IMR-90 (cell line): ENCODE measurements around the gene AFF2.

ENCODE experiments used
- BHLHE40 ChIP-seq: fragments of 150-350 bp; IDR thresholded peaks from 2 replicates; pipeline ENCODE4 v1.6.1; 2016; ENCODE audit warnings: mild to moderate bottlenecking, low read depth, low read length
- ELK1 ChIP-seq: fragments of 150-350 bp; IDR thresholded peaks from 2 replicates; pipeline ENCODE4 v1.6.1; 2016; ENCODE audit warnings: low read depth, mild to moderate bottlenecking, low read length, moderate library complexity, borderline replicate concordance
- FOS ChIP-seq: fragments of 150-350 bp; IDR thresholded peaks from 2 replicates; pipeline ENCODE4 v1.6.1; 2016; ENCODE audit warnings: low read depth, low read length
- MAFK ChIP-seq: IDR thresholded peaks from 2 replicates; pipeline ENCODE4 v1.6.1; 2012; ENCODE audit warnings: low read depth, low read length, improper control_type of control experiment
- MAZ ChIP-seq: IDR thresholded peaks from 2 replicates; pipeline ENCODE4 v1.6.1; 2012; ENCODE audit warnings: low read depth, mild to moderate bottlenecking, low read length, improper control_type of control experiment, moderate library complexity, borderline replicate concordance
- NFE2L2 ChIP-seq: fragments of 150-350 bp; IDR thresholded peaks from 2 replicates; pipeline ENCODE4 v1.6.1; 2016; ENCODE audit warnings: low read depth, mild to moderate bottlenecking, low read length
- POLR2A ChIP-seq: IDR thresholded peaks from 2 replicates; pipeline ENCODE4 v1.6.1; 2012; ENCODE audit warnings: mild to moderate bottlenecking, low read depth, low read length
- RCOR1 ChIP-seq: IDR thresholded peaks from 2 replicates; pipeline ENCODE4 v1.6.1; 2012; ENCODE audit warnings: mild to moderate bottlenecking, low read length, improper control_type of control experiment; ENCODE audit not compliant: insufficient replicate concordance
- RFX5 ChIP-seq: IDR thresholded peaks from 2 replicates; pipeline ENCODE4 v1.8.0; 2012; ENCODE audit warnings: low read depth, mild to moderate bottlenecking, low read length, moderate library complexity
- USF2 ChIP-seq: fragments of 150-350 bp; IDR thresholded peaks from 2 replicates; pipeline ENCODE4 v1.6.1; 2017; ENCODE audit warnings: mild to moderate bottlenecking, antibody characterized with exemption, low read length, low read depth
- TF ChIP-seq, protein P1 (sequence below): conservative IDR thresholded peaks from 2 replicates; pipeline ENCODE4 v1.5.1; 2012; ENCODE audit warnings: mild to moderate bottlenecking, low read depth, low read length, improper control_type of control experiment

DNA sequence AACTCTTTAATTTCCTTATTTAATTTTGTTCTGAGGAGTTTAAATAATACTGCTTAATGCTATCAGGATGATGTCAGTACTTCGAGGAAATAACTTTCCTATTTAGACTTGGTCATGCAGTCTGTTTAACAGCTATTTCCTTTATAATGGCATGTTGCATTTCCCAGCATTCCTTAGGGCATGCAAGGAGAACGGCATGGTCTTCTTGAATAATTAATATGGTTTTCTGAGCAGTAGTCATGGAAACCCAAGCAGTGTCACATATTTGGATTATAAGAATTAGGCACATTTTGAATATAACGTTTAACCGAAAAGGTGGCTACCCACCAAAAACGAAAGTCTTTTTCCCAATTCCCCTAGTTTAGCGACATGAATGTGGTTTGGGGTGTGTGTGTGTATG lies 76.0 kb downstream of the AFF2 start:
- TF ChIP-seq MAFK (no peak), USF2 (no peak), RCOR1 (no peak), BHLHE40 (no peak), FOS (no peak), MAZ (no peak), POLR2A (no peak), NFE2L2 (no peak), RFX5 (no peak), ELK1 (no peak)
- TF ChIP-seq, protein P1, sequence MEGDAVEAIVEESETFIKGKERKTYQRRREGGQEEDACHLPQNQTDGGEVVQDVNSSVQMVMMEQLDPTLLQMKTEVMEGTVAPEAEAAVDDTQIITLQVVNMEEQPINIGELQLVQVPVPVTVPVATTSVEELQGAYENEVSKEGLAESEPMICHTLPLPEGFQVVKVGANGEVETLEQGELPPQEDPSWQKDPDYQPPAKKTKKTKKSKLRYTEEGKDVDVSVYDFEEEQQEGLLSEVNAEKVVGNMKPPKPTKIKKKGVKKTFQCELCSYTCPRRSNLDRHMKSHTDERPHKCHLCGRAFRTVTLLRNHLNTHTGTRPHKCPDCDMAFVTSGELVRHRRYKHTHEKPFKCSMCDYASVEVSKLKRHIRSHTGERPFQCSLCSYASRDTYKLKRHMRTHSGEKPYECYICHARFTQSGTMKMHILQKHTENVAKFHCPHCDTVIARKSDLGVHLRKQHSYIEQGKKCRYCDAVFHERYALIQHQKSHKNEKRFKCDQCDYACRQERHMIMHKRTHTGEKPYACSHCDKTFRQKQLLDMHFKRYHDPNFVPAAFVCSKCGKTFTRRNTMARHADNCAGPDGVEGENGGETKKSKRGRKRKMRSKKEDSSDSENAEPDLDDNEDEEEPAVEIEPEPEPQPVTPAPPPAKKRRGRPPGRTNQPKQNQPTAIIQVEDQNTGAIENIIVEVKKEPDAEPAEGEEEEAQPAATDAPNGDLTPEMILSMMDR = no peak
